ENCODE data around the gene MRPS9.

DNA sequence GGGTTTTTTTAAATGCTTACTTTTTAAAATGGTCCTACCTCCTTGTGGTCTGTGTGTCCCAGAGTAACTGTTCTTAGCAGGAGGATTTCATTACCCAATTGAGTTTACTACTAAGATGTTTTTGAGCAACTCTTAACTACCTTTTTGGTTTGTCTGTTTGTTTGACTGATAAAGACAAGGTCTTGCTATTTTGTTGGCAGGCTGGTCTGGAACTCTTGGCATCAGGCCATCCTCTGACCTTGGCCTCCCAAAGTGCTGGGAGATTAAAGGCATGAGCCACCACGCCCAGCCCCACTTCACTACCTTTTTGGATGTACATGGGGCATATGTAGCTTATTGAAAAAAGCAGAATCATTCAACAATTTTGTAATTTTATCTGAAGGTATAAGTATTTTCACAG is 14.9 kb downstream of the MRPS9 start:
- TF ChIP-seq CTCF (conservative IDR thresholded peaks at IDR 0.05; ENCODE audit: low read depth, low read length) (no peak), EZH2 (IDR thresholded peaks at IDR 0.05; ENCODE audit: borderline replicate concordance, low read depth, low read length, poor library complexity, severe bottlenecking) (no peak)

Measured in A673 (cell line).